CD8-positive, alpha-beta memory T cell (primary cell): ENCODE results near the gene CREB5. TPM values are rescaled to one million over a fixed set of nuclear protein-coding genes. Genes with fewer than 3 reads are reported as not detected.

ENCODE experiments used
- CTCF ChIA-PET: fragments of 350-600 bp; sonication (Branson Sonifier 250); formaldehyde crosslinking; loops from one replicate; lab custom pipeline; 2021; ENCODE audit warnings: antibody characterized with exemption; lab: Charles Lee
- POLR2A ChIA-PET: fragments of 350-600 bp; sonication (Branson Sonifier 250); formaldehyde crosslinking; loops from one replicate; lab custom pipeline; 2021; ENCODE audit warnings: antibody characterized with exemption; lab: Charles Lee
- DNase-seq, 5 donors: peaks; one replicate each; pipeline versions ENCODE4 v3.0.0 to v3.0.0-alpha.2; 2020 to 2022; ENCODE audit warnings: mixed read lengths in 1 of 5
- H3K27ac ChIP-seq: one replicate; pipeline ENCODE4 v1.7.0; 2013; ENCODE audit warnings: low read depth, mild to moderate bottlenecking, low read length, moderate library complexity
- H3K27me3 ChIP-seq: 2 replicates; pipeline ENCODE4 v1.7.0; 2013; ENCODE audit warnings: low read length, mild to moderate bottlenecking; ENCODE audit not compliant: insufficient read depth, poor library complexity, severe bottlenecking
- H3K36me3 ChIP-seq: 2 replicates; pipeline ENCODE4 v1.7.0; 2013; ENCODE audit warnings: mild to moderate bottlenecking, low read length, moderate library complexity; ENCODE audit not compliant: insufficient read depth
- H3K4me1 ChIP-seq: 2 replicates; pipeline ENCODE4 v1.7.0; 2013; ENCODE audit warnings: mild to moderate bottlenecking, low read length, moderate library complexity; ENCODE audit not compliant: insufficient read depth
- H3K4me3 ChIP-seq: 2 replicates; pipeline ENCODE4 v1.7.0; 2013; ENCODE audit warnings: mild to moderate bottlenecking, low read length
- H3K9me3 ChIP-seq: 2 replicates; pipeline ENCODE4 v1.7.0; 2013; ENCODE audit warnings: mild to moderate bottlenecking, low read length
- H3K27ac Mint-ChIP-seq, 8 donors: one replicate each; pipeline ENCODE4 v1.8.0; 2020 to 2021; ENCODE audit warnings: mixed read lengths in 8 of 8, mild to moderate bottlenecking in 6 of 8, inconsistent platforms in 3 of 8, moderate library complexity in 3 of 8
- H3K27me3 Mint-ChIP-seq, 2 donors: one replicate each; pipeline ENCODE4 v1.8.0; 2020 to 2021; ENCODE audit warnings: mixed read lengths in 2 of 2, mild to moderate bottlenecking in 1 of 2, moderate library complexity in 1 of 2
- H3K36me3 Mint-ChIP-seq, 3 donors: one replicate each; pipeline ENCODE4 v1.8.0; 2020 to 2021; ENCODE audit warnings: mixed read lengths in 3 of 3, inconsistent platforms in 1 of 3, mild to moderate bottlenecking in 1 of 3
- H3K4me1 Mint-ChIP-seq, 3 donors: one replicate each; pipeline ENCODE4 v1.8.0; 2020 to 2021; ENCODE audit warnings: mixed read lengths in 3 of 3, inconsistent platforms in 1 of 3, mild to moderate bottlenecking in 1 of 3
- H3K4me3 Mint-ChIP-seq, 7 donors: one replicate each; pipeline ENCODE4 v1.8.0; 2020 to 2021; ENCODE audit warnings: mixed read lengths in 7 of 7, mild to moderate bottlenecking in 6 of 7, moderate library complexity in 4 of 7, inconsistent platforms in 2 of 7
- H3K9me3 Mint-ChIP-seq, 5 donors: one replicate each; pipeline ENCODE4 v1.8.0; 2020 to 2022; ENCODE audit warnings: mixed read lengths in 5 of 5, mild to moderate bottlenecking in 3 of 5, moderate library complexity in 2 of 5, inconsistent platforms in 1 of 5
- polyA plus RNA-seq: library from polyadenylated mRNA; unstranded; fragments of 300-500 nt; fragmentation: Illumina TruSeq; gene quantifications from one replicate; pipeline ENCODE4 v1.2.3, GENCODE V29; 2021
- total RNA-seq, 2 experiments: library from RNA; stranded (reverse); gene quantifications; one replicate each; pipeline ENCODE4 v1.2.3, GENCODE V29; 2021

The CREB5 gene
- total and polyA plus RNA-seq, 3 experiments from 2014 or later, result not detected

DNA sequence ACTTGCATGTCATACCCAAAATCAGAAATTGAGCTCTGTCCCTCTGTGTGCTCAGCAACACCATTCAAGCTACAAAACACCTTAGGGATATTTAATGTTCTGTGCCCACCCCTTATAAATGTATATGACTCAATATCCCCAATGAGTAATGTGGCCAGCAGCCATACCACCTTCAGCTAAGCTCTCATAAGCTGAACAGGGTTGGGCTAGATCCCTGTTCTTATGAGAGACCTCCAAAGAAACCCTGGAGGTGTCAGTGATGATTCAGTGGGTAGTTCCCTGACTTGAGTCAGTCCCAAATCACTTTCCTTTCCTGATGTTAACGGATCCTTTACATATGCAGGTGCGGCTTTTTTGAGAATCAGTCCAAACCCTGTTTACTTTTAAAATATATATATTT, 253.8 kb downstream of the CREB5 start:
- Histone ChIP-seq H3K27me3 (peaks cover 4% of the 10 kb centered on the region), H3K4me1 (no peaks in the 10 kb centered on the region), H3K9me3 (no peaks in the 10 kb centered on the region), H3K36me3 (no peaks in the 10 kb centered on the region), H3K27ac (no peak overlapping the region), H3K4me3 (no peak overlapping the region)
- H3K27ac Mint-ChIP-seq, result no peak overlapping the region
- no peaks in the 10 kb centered on the region for H3K36me3 Mint-ChIP-seq
- no peak for DNase-seq
- H3K9me3 Mint-ChIP-seq, result peaks cover 0 to 8% (median 2%) of the 10 kb centered on the region in 5 donors
- H3K4me1 Mint-ChIP-seq, result peaks cover 0 to 7% (median 3%) of the 10 kb centered on the region in 3 donors
- peaks cover 2 to 12% of the 10 kb centered on the region in 2 donors for H3K27me3 Mint-ChIP-seq
- CTCF ChIA-PET, result no interaction called here
- H3K4me3 Mint-ChIP-seq, result no peak overlapping the region
- POLR2A ChIA-PET, result no interaction called here

DNA sequence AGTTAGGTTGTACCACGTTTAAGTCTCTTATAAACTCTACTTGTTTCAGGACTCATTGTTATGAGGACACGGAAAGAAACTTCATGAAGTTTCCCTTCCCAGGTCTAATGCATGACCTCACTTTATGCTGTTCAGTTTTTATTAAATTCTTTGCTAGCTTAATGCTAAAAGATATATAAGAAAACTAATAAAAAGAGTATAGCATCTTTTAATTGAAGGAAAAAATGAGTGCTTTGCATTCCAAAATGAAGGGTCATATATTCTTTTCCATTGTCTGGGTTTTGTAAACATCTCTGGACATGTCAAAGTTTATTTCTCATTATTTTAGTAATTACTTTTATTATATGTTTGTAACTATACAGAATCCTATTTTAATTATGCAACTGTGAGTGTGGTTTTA, 255.8 kb downstream of the CREB5 start:
- Histone ChIP-seq H3K27me3 (peaks cover 4% of the 10 kb centered on the region), H3K4me1 (no peaks in the 10 kb centered on the region), H3K36me3 (no peaks in the 10 kb centered on the region), H3K4me3 (no peak overlapping the region), H3K27ac (no peak overlapping the region), H3K9me3 (no peaks in the 10 kb centered on the region)
- CTCF ChIA-PET, result no interaction called here
- Mint-ChIP-seq H3K27ac (no peak overlapping the region), H3K4me1 (no peaks in the 10 kb centered on the region), H3K9me3 (peaks cover 0 to 8% (median 0%) of the 10 kb centered on the region in 5 donors), H3K27me3 (peaks cover 2 to 7% of the 10 kb centered on the region in 2 donors), H3K36me3 (no peaks in the 10 kb centered on the region), H3K4me3 (no peak overlapping the region)
- POLR2A ChIA-PET, result no interaction called here
- DNase-seq, result no peak

DNA sequence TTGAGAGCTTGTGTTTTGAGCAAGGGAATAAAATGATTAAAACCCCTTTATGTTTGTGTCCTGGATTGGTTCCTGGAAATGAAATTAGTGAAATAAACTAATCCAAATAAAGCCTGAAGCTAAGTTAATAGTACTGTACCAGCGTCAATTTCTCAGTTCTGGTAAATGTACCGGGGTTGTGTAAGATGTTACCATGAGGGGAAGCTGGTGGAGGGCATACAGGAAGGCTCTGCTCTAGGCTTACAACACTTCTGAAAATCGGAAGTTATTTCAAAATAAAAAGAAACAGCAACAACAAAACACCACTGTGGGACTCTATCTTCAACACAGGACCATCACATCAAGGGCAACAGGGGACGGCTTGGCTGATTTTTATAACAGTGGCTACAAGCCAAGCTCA, 257.0 kb downstream of the CREB5 start:
- ChIA-PET POLR2A (no interaction called here), CTCF (no interaction called here)
- H3K9me3 Mint-ChIP-seq, result peaks cover 0 to 5% (median 0%) of the 10 kb centered on the region in 5 donors

DNA sequence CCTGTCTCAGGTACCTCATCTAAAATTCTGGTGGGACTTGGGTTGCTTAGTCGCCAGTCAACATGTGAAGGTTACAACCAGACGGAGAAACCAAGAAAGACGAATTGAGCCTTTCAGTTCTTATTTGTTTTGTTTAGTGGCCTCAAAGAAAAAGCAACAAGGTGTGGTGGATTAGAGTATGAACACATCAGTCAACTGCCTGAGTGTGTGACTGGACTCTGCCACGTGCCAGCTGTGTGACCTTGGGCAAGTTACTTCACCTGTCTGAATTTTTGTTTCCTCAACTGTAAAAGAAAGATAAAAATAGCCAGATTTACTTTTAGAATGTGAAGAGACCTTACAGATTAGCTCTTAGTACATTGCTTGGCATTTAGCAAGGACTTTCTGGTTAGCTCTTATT, 259.2 kb downstream of the CREB5 start:
- H3K9me3 ChIP-seq, result no peaks in the 10 kb centered on the region
- H3K4me3 ChIP-seq, result no peak overlapping the region
- no peak overlapping the region for H3K27ac ChIP-seq
- Mint-ChIP-seq H3K9me3 (no peaks in the 10 kb centered on the region), H3K4me3 (no peak overlapping the region), H3K27ac (no peak overlapping the region), H3K36me3 (no peaks in the 10 kb centered on the region), H3K4me1 (no peaks in the 10 kb centered on the region), H3K27me3 (peaks cover 0 to 2% of the 10 kb centered on the region in 2 donors)
- H3K4me1 ChIP-seq, result no peaks in the 10 kb centered on the region
- H3K27me3 ChIP-seq, result no peaks in the 10 kb centered on the region
- POLR2A ChIA-PET, result no interaction called here
- H3K36me3 ChIP-seq, result no peaks in the 10 kb centered on the region
- no peak for DNase-seq
- CTCF ChIA-PET, result no interaction called here

More for the DNA sequence above, 257.0 kb downstream of the CREB5 start:
- H3K27me3 ChIP-seq, result peaks cover 4% of the 10 kb centered on the region
- H3K9me3 ChIP-seq, result no peaks in the 10 kb centered on the region
- Mint-ChIP-seq H3K36me3 (no peaks in the 10 kb centered on the region), H3K4me1 (no peaks in the 10 kb centered on the region), H3K27me3 (peaks cover 2% of the 10 kb centered on the region in 2 donors), H3K27ac (no peak overlapping the region), H3K4me3 (no peak overlapping the region)
- DNase-seq, result no peak
- no peaks in the 10 kb centered on the region for H3K4me1 ChIP-seq
- H3K4me3 ChIP-seq, result no peak overlapping the region
- no peak overlapping the region for H3K27ac ChIP-seq
- no peaks in the 10 kb centered on the region for H3K36me3 ChIP-seq

DNA sequence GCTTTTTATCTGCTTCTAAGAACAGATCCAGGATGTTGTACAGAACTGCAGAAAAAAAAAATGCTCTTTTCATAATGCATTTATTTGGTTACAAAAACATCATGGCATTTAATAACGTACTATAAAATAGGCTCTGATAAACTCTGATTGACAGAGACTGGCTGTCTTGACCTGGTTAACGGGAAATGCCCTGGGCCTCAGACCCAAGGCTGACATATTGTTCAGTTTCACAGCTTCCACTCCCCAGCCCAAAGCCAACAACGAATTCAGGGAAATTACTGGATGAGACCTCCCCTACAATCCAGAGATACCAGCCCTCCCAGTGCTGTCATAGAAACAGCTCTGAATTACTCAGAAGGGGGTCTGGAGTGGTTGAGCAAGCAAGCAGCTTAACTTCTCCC, 260.1 kb downstream of the CREB5 start:
- H3K4me1 Mint-ChIP-seq, result no peaks in the 10 kb centered on the region
- no peak overlapping the region for H3K27ac ChIP-seq
- ChIA-PET CTCF (no interaction called here), POLR2A (no interaction called here)
- H3K4me1 ChIP-seq, result no peaks in the 10 kb centered on the region
- no peaks in the 10 kb centered on the region for H3K9me3 Mint-ChIP-seq
- no peak overlapping the region for H3K27ac Mint-ChIP-seq
- peaks cover 0 to 2% of the 10 kb centered on the region in 2 donors for H3K27me3 Mint-ChIP-seq
- no peaks in the 10 kb centered on the region for H3K36me3 ChIP-seq
- no peaks in the 10 kb centered on the region for H3K9me3 ChIP-seq
- no peaks in the 10 kb centered on the region for H3K27me3 ChIP-seq
- no peaks in the 10 kb centered on the region for H3K36me3 Mint-ChIP-seq
- DNase-seq, result no peak
- no peak overlapping the region for H3K4me3 ChIP-seq
- no peak overlapping the region for H3K4me3 Mint-ChIP-seq

DNA sequence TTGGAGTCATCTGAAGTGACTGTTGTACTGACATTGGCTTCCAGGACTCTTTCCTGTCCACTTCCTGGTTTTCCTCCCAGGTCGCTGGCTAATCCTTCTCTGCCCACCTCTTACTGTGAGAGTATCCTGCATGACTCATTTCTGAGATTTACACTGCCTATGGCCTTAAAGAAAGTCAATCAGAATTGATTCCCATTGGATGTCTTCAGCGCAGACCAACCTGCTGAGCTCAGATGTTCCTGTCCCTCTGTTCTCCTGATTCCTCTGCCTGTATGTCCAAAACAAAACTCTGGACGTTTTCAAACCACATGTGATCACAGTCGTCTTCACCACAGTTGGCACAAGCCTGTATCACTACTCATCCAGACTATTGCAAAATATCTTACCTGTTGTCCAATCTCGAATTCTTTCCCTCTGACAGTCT, 262.1 kb downstream of the CREB5 start:
- ChIA-PET POLR2A (no interaction called here), CTCF (no interaction called here)
- Histone ChIP-seq H3K27me3 (no peaks in the 10 kb centered on the region), H3K9me3 (no peaks in the 10 kb centered on the region), H3K4me1 (no peaks in the 10 kb centered on the region), H3K27ac (no peak overlapping the region), H3K36me3 (no peaks in the 10 kb centered on the region), H3K4me3 (no peak overlapping the region)
- DNase-seq, result no peak
- Mint-ChIP-seq H3K27me3 (peaks cover 0 to under 1% of the 10 kb centered on the region in 2 donors), H3K36me3 (no peaks in the 10 kb centered on the region), H3K4me3 (no peak overlapping the region), H3K4me1 (no peaks in the 10 kb centered on the region), H3K9me3 (no peaks in the 10 kb centered on the region), H3K27ac (no peak overlapping the region)

DNA sequence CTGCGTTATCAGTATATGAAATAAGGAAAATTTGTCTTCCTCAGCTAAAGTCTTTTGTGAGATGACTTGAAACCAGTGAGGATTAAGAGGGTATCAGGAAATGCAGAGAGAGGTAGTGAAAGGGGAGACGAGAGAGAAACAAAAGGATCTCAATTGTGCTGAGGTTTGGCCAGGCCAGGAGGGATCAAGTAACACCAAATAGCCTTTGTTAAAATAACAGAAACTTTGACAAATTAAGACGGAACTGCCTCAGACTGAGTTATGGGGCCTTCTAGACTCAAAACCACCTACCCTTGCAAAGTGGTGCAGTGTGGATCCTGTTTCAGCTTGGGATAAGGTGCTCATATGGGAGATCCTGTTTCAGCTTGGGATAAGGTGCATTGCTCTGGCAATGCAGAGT, 263.1 kb downstream of the CREB5 start:
- Mint-ChIP-seq H3K36me3 (no peaks in the 10 kb centered on the region), H3K9me3 (no peaks in the 10 kb centered on the region), H3K27ac (no peak overlapping the region), H3K27me3 (no peaks in the 10 kb centered on the region), H3K4me1 (no peaks in the 10 kb centered on the region), H3K4me3 (no peak overlapping the region)
- H3K4me3 ChIP-seq, result no peak overlapping the region
- no peaks in the 10 kb centered on the region for H3K36me3 ChIP-seq
- no peaks in the 10 kb centered on the region for H3K27me3 ChIP-seq
- no peak for DNase-seq
- CTCF ChIA-PET, result interaction anchor here (1.0 kb wide), 1 partner anchor 35 kb away, joined by 3 read pairs; no protein-coding TSS in a partner anchor
- no peaks in the 10 kb centered on the region for H3K9me3 ChIP-seq
- H3K27ac ChIP-seq, result no peak overlapping the region
- POLR2A ChIA-PET, result no interaction called here
- H3K4me1 ChIP-seq, result no peaks in the 10 kb centered on the region

DNA sequence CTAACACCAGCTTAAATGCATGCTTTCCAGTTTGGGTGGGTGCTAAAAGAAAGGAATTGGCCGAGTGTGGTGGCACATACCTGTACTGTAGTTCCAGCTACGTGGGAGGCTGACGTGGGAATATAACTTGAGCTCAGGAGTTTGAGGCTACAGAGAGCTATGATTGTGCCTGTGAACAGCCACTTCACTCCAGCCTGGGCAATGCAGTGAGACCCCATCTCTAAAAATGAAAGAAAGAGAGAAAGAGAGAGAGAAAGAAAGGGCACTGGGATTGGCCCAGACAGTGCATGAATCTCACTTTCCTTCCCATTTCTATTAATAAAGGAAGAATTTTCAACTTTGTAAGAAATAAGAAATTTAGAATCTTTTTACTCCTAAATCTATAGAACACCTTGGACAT, 265.4 kb downstream of the CREB5 start:
- Mint-ChIP-seq H3K9me3 (no peaks in the 10 kb centered on the region), H3K36me3 (no peaks in the 10 kb centered on the region)
- CTCF ChIA-PET, result no interaction called here

More for the DNA sequence above, 265.4 kb downstream of the CREB5 start:
- Histone ChIP-seq H3K36me3 (no peaks in the 10 kb centered on the region), H3K27ac (no peak overlapping the region), H3K4me3 (no peak overlapping the region), H3K27me3 (no peaks in the 10 kb centered on the region), H3K4me1 (no peaks in the 10 kb centered on the region), H3K9me3 (no peaks in the 10 kb centered on the region)
- Mint-ChIP-seq H3K27ac (no peak overlapping the region), H3K4me1 (no peaks in the 10 kb centered on the region), H3K27me3 (peaks cover 0 to 3% of the 10 kb centered on the region in 2 donors), H3K4me3 (no peak overlapping the region)
- no peak for DNase-seq
- POLR2A ChIA-PET, result no interaction called here
